HG02642 (cell line): ENCODE results near the gene ZAP70.
"Not testable (repeated sequence)": the region's sequence is repeated elsewhere in the genome, so short reads cannot be mapped to it uniquely, and the experiment has no call there.

Experiments
- ATAC-seq: cut with Tn5 transposase; IDR thresholded peaks from one replicate; pipeline ENCODE4 v1.9.1; 2021; ENCODE audit warnings: mild to moderate bottlenecking; ENCODE audit not compliant: unreplicated experiment, poor library complexity

Gene ZAP70

DNA sequence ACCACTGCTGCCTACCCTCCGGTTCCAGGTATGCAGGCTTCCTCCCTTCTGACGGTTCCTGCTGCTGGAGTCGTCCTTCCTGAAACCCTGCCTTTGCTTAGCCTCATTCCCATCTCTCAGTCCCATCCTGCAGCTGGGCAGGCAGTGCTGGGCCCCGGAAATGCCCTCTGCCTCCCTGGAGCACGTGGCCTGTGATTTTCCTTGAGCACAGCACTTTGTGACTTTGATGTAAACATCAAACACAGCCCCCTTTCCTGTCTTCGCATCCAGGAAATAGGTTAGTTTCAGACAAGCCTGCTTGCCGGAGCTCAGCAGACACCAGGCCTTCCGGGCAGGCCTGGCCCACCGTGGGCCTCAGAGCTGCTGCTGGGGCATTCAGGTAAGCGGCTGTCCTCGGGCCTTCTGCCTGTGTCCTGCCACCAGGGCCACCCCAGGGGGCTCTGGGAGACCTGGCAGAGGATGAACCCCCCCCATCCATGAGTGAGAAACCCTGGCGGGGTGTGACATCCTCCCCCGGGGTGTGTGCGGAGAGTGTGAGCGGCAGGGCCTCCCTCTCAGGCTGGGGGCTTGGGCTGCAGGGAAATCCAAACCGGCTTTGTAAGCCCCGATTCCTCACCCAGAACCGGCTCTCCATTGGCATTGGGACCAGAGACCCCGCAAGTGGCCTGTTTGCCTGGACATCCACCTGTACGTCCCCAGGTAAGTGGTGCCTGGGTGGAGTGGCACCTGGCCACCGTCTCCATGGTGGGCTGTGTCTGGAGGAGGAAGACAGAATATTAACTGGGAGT is at the start of gene ZAP70:
ZAP70 (plus strand) TSS at position 281 of the 788 bp plus-strand sequence. CDS start 10,461 bp downstream, outside the sequence.
- no peak for ATAC-seq

GRCh38 chr2:97663626-97663961 is 49.8 kb upstream of the ZAP70 start:
- ATAC-seq, result no peak

- peak; percentile 87 for ATAC-seq
Observed at GRCh38 chr2:97663962-97664635, 49.3 kb upstream of the ZAP70 start, which contains the start of gene ACTR1B. Gene ACTR1B (minus strand): TSS chr2:97664044. CDS start chr2:97663890, 154 bp downstream.

- ATAC-seq, result no peak
Observed at GRCh38 chr2:97664636-97664970, 48.8 kb upstream of the ZAP70 start.

GRCh38 chr2:97669448-97669847 is 43.9 kb upstream of the ZAP70 start, which contains the start of gene C2orf92:
Gene C2orf92 (plus strand): TSS chr2:97669713. CDS start chr2:97669789, 76 bp downstream.
- ATAC-seq, result no peak

GRCh38 chr2:97670471-97670870 is 42.9 kb upstream of the ZAP70 start:
- no peak for ATAC-seq

- no peak for ATAC-seq
Observed at GRCh38 chr2:97671526-97671925, 41.9 kb upstream of the ZAP70 start.

- ATAC-seq, result not testable (repeated sequence)
Observed at GRCh38 chr2:97672606-97673140, 40.7 kb upstream of the ZAP70 start.

- ATAC-seq, result no peak
Observed at GRCh38 chr2:97673182-97673914, 40.0 kb upstream of the ZAP70 start.

DNA sequence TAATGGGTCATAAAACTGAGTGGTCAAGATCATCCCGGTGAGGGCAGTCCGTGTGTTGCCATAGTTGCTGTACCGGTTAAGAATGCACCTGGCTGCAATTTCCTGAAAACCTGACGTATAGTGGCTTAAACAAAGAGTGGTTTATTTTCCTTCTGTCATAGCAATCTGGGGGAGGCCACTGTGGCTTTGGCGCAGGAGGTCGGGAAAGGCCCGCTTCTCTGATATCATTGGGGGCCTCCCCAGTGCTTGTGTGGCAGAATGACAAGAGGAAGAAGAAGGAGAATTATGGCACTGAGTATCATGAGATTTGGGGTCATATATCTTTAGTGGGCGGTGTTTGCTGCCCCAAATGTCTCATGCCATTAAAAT is 39.5 kb upstream of the ZAP70 start:
- ATAC-seq, result no peak

- no peak for ATAC-seq
Observed at GRCh38 chr2:97675430-97676113, 37.8 kb upstream of the ZAP70 start.

GRCh38 chr2:97676620-97677019 is 36.8 kb upstream of the ZAP70 start:
- ATAC-seq, result no peak

GRCh38 chr2:97677480-97677879 is 35.9 kb upstream of the ZAP70 start:
- no peak for ATAC-seq

DNA sequence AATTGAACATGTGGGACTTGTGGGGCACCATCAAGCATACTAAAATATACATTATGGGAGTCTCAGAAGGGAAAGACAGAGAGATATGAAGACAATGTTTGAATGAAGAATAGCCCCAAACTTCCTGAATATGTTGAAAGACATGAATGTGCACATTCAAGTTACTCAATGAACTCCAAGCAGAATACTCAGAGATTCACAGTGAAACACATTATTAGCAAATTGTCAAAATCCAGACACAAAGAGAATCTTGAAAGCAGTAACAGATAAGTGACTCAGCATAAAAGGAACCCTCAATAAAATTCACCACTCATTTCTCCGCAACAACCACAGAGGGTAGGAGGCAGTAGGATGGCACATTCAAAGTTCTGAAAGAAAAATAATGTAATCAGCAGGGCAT is 35.1 kb upstream of the ZAP70 start:
- no peak for ATAC-seq

DNA sequence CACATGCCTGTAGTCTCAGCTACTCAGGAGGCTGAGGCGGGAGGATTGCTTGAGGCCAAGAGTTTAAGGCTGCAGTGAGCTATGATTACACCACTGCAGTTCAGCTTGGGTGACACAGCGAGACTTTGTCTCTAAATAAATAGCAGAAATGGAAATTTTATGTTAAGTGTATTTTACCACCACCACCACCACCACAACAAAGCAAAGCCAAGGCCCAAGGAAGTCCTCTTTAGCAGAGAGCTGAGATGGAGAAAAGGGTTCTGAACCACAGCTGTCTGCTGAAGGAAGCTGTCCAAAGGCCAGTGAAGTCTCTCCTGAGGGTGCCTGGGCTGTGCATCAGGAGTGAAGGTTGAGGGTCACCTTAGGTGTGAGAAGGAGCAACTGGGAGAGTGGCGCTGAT is 26.1 kb upstream of the ZAP70 start:
- ATAC-seq, result not testable (repeated sequence)

- no peak for ATAC-seq
Observed at GRCh38 chr2:97688062-97688827, 25.1 kb upstream of the ZAP70 start.

DNA sequence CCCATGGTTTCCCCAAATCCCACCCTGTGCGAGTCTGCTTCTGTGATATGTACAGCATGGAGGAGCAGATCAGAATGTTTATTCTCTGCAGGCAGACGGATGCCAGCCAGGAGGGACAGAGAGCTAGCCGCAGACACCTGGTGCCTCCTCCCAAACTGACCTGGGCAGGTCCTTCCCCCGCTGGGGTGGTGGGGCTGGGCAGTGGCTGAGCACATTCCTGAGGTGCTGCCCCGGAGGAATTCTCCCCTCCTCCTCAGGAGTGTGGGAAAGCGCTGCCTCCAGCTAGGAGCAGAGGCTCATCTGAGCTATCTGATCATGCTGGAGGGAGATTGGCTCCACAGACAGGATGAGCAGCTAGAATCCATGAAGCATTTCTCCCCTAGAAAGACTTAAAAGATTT is 22.2 kb upstream of the ZAP70 start:
- no peak for ATAC-seq

GRCh38 chr2:97693476-97693875 is 19.9 kb upstream of the ZAP70 start:
- ATAC-seq, result no peak

- no peak for ATAC-seq
Observed at GRCh38 chr2:97695744-97696143, 17.6 kb upstream of the ZAP70 start.
